ENCODE results near the gene LY86.
"Not testable (repeated sequence)": the region's sequence is repeated elsewhere in the genome, so short reads cannot be mapped to it uniquely, and the experiment has no call there.

The LY86 gene

DNA sequence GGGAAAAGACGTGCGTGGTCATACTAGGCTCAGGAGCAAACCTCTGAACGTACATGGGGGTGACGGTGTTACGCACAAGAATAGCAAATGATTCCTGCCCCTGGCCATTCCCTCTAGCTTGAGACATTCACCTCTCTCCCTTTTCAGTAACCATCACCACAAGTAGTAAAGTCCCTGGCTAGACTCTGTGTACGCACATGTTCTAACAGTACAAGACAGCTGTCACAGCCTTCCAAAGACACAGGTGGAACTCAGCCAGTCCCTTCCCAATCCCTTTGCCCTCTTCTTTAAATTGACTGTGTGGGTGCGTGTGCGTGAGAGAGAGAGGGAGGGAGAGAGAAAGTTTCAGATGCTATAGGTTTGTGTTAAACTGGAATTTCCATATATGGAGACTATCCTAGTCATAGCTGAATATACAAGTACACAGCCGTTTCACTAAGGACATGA is 67.3 kb downstream of the LY86 start:
- DNase-seq = no peak

DNA sequence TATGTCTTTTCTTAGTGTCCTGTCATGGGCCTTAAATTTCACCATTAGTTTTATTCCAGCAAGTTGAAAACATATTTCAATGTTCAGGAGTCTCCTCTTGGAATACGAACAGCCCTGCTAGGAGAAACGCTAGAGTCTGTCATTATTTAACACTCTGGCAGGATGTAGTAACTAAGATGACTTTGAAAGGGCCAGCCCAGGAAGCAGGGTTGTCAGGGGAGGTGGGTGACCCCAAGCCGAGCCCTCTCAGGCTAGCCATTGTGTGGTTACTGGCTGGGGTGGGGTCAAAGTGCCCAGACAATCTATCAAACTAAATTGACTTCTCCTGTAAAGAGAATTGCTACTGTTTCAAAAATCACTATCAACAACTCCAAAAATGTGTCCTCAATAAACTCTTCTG is 67.8 kb downstream of the LY86 start:
- DNase-seq = no peak

DNA sequence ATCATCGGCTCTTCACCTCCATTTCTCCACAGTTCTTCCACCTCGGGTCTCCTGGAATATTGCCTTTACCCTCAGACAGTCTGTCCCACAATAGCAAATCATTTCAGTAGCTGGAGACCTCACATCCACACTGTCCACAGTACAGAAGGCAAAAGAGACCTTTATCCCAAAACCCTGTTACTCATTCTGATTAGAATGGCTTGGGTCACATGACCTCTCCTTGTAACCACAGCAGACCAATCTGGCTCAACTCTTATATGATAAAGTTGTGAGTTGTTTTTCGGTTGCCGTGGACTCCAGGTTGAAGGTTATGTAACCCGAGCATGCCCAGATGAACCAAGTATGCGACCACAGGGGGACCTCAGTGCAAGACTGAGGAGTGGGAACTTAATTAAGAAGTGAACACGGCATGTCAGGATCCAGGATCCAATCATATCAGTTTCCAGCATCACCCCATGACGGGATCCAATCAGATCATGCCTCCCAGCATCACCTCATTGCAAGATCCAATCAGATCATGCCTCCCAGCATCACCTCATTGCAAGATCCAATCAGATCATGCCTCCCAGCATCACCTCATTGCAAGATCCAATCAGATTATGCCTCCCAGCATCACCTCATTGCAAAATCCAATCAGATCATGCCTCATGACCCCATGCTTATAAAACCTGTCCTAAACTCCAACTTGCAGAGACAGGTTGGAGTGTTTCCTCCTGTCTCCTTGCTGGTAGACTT is 68.7 kb downstream of the LY86 start:
- no peak for DNase-seq

DNA sequence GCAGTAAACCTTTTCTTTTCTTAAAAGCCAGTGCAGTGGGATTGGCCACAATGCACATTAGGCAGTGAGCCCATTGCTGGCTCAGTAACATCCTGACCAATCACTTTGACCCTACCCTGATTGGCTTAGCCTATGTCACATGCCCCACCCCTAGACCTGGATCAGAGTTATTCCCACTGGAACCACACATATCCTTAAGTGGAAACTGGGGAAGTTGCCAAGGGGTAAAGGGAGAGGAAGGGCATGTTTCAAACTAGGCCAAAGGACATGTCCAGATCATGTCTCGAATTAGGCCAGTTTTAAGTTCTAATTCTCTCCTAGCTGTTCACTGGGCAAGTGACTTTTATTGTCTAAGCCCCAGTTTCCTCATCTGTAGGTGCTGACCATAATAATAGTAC is 69.3 kb downstream of the LY86 start:
- no peak for DNase-seq

DNA sequence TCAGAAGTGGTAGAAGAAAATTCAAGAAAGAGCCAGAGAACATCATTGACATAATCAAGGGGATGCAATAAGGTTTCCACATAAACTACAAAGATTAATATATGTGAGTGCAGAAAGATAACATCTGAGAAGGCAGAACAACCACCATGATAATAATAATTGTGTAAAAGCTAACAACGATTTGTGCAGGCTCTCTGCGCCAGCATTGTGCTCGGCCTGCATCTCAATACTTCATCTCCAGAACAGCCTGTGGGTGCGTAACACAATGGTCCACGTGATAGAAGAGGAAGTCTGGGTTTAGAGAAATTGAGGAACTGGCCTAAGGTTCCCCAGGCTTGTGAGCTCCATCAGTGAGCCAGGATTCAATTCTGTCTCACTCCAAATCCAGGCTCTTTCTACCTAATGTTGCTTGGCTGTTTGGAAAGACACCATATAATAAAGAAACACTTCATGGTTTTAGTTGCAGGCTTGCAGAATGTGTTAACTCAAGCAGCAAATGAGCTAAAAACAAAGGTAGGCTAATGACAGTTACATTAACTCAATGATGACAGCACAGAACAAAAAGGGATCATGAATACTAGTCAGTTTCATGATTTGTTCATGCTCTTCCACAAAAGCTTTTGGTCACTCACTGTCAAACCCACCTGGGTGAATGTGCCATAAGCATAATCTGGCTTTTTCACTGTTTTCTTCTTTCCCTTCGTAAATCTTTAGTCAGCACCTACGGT is 71.2 kb downstream of the LY86 start:
- DNase-seq = no peak

DNA sequence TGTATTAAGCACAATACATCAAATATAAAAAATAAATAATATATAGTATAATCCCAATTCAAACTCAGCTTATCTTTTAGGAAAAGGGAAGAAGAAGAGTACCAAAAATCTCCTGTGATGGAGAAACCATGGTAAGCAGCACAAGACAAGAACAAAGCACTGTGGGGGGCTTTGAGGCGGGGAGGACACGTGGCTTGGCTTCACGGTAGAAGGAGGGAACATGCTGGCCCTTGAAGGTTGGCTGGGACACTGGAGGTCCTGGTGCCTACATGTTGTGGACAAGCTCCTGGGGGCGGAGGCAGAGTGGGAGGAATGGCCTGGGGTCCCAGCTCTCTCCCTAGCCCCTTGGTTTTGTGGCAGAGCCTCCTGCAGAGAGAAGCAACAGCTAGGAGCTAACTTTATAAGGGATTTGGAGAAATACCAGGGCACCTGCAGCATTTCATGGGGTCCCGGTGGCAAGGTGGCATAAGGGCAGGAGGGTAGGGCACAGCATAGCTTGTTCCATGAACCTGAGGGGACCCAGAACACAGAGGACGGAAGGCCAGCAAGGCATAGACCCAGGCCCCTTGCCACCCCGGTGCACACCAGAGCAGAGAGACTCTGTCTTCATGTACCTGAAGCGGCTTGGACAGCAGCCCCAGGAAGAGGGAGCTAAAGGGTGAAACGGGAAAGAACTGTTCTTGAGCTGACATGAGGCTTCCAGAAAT is 72.0 kb downstream of the LY86 start:
- peak in 1 of 2 experiments; percentile 29 for DNase-seq

DNA sequence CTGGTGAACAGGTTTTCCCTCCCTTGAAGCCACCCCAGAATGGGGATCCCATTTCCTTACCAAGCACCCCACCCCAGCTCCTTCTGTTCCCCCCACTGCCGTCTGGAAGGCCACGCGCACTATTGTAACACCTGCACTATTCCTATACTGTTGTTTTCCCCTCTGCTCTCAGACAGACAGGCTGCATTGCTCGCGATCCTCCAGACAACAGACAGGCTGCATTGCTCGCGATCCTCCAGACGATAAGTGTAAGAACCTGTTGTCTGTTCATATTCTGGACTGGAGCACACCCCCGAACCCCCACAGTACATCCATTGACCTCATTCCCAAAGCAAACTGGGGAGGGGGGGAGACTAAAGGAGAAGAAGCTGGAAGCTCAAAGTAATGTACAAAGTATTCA is 72.7 kb downstream of the LY86 start:
- peak in 1 of 2 experiments; percentile 61 for DNase-seq

DNA sequence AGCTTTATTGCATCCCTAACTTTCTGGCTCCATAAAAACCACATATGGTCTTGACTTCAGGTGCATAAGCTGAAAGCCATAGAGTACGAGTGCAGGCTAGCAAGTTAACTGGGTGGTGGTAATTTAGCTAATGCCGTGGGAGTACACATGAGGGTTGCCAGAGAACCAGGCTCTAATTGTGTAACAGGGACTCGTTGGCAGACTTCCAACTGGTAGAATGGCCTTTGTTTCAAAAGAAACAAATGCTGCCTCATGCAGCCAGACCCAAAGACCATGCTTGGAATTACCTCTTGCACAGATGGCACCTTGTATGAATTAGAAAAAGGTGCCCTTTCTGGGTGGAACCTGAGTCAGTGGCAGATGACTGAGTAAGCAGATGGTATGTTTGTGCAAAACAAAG is 73.2 kb downstream of the LY86 start:
- peak; percentile 91 to 99 for DNase-seq

DNA sequence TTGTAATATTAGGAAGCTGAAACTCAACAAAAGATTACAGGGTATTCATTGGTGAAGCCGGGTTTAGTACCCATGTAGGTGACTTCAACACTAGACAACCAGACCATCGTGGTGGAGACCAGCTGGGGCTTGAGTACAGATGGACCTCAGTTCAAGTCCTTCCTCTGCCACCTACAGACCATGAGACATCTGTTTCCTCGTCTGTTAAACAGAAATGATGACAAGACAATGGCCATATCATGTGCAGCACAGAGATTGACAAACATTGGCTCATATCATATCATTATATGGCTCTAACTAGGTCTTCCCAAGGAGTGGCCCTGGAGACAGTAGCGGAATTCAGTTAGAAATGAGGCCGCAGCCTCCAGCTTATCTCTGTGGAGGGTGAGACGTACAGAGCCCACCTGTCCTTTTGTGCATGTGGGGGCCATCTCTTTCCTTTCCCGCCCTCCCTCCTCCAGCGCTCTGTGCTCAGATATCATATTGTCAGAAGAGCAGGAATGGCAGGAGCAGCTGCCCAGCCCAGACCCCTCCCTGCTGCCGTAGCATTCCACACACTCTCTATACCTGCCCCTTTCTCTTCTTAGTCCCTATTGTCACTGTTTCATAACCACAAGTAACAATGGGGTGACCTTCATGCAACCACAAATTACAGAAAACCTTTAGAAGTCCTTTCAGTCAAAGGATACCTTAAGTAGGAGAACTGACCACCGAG is 75.1 kb downstream of the LY86 start:
- DNase-seq = peak in 1 of 2 experiments; percentile 37

DNA sequence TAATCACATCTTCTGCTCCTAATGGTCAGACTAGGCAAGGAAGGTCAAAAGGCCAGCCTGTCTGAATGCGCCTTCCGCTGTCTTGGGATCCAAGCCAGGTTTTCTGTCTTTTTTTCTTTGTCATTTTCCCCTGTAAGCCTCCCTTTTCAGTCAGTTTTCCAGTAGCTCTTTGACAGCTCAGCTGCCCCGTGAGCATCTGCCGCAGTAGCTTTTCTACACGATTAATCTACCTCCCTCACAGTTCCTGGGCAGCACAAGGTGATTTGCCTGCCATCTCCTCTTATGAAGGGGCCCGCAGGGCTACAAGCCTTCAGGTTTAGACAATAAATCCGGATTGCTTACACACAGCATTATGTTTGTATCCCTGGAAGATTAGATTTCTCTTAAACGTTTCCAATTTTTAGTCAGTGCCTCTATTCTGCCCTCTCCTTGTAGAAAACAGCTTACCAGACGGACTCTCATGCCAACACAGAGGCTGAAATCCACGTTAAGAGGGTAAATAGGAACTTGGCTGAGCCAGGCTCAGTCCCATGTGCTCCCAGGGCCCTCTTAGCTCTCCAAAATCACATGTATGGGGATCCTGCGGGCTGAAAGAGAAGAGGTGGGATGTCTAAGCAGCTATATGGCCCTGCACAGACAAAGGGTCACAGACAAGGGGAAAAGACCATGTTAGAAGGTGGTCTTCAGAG is 77.2 kb downstream of the LY86 start:
- peak; percentile 73 to 74 for DNase-seq

DNA sequence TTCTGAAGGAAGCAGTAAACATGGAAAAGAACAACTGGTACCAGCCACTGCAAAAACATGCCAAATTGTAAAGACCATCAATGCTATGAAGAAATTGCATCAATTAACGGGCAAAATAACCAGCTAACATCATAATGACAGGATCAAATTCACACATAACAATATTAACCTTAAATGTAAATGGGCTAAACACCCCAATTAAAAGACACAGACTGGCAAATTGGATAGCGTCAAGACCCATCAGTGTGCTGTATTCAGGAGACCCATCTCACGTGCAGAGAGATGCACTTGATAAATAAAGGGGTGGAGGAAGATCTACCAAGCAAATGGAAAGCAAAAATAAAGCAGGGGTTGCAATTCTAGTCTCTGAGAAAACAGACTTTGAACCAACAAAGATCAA is 81.6 kb downstream of the LY86 start:
- DNase-seq = not testable (repeated sequence)

DNA sequence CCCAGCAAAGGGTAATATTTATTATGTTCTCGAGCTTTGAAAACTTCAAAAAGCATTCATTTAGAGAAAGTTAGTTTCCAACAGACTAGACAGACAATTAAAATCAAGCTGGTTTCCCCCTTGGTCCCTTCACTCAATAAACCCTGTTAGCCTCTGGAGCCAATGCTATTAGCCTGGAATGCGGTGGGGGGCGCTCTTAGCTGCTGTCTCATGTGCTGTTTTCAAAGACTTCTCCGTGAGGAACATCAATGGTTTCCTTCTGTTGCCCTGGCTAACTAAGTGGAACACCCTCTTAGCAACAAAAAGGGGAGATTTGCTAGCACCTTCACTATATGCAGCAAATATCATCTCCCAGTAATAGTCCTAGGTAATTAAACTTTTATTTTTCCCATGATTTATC is 86.4 kb downstream of the LY86 start:
- no peak for DNase-seq

DNA sequence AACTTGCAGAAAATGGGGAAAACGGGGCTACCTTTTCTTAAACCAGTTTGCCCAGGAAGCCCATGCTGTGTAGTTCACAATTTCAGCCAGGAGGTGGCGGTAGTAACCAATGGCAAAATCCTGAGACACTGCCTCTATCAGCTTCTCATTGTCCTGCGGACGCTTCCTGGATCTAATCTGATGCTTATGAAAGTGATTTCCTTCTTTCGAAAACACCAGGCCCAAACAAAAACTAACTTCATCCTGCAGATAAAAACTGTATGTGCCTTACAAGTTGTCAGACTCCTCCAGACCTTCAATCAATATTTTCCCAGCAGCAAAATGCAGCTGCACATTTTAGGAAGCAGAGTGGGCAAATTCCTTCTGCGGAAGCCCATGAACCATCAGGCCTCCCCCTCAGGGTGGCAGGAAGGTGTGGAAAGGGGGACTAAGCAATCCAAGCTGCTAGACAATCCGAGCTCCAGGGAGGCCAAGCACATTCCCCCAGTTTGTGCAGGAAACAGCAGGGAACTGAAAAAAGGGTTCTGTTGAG is 88.5 kb downstream of the LY86 start:
- DNase-seq = peak; percentile 50 to 79

DNA sequence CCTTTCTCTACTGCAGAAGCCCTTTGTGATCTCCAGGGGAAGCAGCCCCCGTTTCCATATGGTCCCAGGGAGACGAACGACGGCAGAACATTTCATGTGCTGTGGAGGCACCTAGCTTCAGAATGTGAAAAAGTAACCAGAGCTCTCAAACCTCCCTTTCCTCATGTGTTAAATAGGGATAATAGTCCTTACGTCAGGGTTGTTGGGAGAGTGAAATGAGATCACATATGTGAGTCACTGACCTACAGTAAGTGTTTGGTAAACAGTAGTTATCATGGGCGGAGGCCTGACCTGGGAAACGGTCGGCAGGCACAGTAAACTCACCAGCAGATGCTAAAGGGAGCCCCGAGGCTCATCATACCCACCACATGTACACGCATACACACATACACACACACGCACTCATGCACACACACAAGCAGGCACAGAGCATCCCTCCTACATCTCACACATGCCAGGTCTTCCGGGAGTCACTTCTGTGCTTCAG is 89.7 kb downstream of the LY86 start:
- no peak for DNase-seq

DNA sequence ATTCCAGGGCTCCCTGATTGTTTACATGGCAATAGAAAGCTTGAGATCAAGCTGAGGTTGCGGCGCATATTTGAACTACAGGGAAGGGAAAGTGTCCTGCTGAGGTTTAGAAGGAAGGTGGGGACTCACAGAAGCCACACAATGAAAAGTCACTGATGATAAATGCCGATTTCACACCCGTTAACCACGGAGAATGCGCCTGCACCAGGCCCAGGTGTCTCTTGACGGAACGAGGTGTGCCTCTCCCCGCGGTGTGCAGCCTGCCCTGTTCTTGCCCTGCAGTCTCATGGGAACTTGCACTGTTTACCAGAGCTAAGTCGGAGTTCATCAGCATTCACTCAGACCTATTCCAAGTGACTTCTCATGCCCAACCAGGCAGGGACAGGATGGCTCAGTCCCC is 90.3 kb downstream of the LY86 start:
- no peak for DNase-seq

DNA sequence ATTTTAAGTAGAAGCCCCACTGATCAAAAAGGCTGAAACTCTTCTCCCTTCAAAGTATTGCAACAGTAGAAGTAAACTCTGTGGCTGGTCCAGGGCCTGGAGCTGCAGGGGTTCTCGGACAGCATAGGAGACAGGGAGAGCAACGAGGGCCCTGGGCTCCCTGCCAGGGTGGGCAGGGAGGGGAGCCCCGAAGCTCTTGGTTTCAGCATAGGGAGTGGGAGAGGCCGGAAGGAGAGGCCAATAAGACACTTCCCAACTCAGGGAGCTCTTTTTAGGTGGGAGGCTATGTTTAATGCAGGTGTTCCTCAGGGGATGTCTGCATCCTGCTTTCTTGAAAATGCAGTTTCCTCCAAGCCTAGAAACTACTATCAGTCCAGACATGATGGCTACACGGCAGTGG is 91.1 kb downstream of the LY86 start:
- DNase-seq = no peak

DNA sequence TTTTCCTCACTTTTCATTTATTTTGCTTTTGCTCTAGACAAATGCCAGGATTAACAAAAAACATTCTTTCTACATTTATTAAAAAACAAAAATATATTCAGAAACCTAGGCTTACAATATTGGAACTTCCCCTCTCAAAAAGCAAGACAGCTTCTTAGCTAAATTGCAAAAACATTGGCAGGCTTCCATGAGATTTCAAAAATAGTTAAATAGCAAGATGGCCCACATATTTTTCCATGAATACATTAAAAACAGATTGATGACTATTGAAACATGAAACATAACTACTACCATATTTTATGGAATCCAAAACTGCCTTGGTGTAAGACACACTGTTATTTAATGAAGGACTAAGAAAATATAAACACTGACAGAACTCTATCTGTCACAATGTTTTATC is 92.0 kb downstream of the LY86 start:
- no peak for DNase-seq

DNA sequence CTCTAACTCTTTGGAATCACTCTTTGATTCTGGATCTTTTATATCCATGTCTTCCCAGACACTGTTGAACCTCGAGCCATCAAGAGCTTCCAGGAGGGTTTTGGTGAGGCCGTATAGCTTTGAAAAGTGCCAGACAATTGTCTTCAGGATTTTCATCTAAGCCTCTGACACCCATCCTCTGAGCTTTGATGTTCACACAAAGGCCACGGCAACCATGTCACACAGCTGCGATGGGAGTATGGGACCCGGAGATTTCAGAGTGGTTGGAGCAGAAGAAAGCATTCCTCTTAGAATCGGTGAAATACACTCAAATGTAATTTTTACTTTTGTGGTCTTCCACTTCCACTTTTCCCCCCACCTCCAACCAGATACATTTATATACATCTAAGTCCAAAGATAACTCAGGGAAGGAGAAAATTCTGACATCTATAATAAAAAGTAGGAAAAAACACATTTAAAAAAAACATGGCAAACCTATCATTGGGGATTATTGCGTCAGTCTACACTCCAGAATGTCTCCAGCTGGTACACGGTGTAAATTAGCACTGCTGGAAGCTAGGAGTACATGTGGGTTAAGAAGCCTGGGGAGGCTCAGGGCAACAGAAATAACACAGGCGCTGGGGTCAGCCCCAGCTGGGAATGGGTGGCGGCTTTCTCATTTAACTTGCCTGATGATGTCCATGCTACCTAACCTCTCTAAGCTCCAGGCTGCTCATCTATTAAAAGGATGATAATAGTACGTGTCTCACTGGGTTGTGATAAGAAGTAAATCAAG is 92.7 kb downstream of the LY86 start:
- DNase-seq = peak; percentile 31 to 67

DNA sequence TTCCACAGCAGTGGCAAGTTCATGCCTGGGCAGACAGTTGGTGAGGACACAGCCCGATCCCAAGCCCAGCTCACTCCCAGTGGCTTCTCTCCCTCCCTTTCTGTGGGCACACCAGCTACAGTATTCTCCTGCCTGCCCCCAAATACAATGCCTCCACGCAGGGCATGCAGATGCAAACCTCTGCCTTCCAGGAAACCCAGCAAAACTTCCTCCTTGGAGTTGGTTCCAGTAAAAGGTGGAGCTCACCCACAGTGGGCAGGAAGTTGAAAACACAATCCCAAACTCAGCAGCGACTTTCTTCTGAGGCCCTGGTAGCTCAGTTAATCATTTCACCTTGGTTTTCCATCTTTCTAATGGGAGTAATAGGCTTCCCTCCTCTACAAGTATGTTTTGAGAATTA is 93.7 kb downstream of the LY86 start:
- no peak for DNase-seq

DNA sequence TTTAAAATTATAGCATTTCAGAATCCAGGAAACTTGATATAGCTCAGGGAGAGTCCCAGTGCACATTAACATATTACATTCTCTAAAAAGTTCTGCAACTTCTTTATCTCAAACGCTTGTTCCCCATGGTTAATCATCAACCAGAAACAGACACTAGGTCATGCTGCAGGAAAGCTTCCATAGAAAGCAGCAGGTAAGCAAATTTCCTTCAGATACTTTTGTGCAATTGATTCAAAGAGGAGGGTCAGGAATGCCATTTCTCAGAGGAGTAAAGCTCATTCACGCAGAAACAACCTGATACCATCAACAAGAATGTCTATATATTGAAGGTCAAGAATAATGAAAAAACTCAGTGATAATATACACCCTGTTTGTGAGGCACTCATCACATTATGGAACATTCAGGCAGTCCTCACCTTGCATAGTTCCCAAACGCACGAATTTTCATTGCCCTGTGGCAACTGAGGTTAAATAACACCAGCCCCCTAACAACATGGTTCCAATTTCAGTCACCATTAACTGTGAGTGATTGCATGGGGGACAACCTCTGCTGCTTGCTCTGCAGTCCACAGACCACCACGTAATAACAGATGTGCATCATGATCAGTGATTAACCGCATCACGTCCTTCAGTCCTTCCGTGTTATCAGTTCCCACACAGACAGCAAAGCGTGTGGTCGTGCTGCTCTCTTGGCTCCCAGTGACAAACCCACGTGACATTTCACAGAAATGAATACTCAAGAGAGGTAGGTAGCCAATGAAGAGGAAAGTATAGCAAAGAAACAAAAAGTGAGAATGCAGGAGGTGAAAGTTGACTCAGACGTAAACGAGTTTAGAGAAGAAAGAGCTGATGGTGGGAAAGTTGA is 95.7 kb downstream of the LY86 start:
- no peak for DNase-seq

All from NCI-H524 (cell line).